Umbilical cord (tissue), 2 donors: Measurements from ENCODE around the gene ERH. TPM values are rescaled to one million over a fixed set of nuclear protein-coding genes. Genes with fewer than 3 reads are reported as not detected.
"Not testable (repeated sequence)": the region's sequence is repeated elsewhere in the genome, so short reads cannot be mapped to it uniquely, and the experiment has no call there.

Source experiments
- DNase-seq: peaks from one replicate; pipeline ENCODE4 v3.0.0-alpha.2; 2015; ENCODE audit warnings: low spot score
- total RNA-seq: library from RNA; depleted of rRNA; stranded (reverse); fragments of >200 nt; gene quantifications from one replicate; pipeline ENCODE4 v1.2.3, GENCODE V29; 2014; ENCODE audit warnings: low replicate concordance; ENCODE audit not compliant: insufficient read depth

ERH gene
- total RNA-seq, 1 donor from 2014 or later, result 41.9 TPM

DNA sequence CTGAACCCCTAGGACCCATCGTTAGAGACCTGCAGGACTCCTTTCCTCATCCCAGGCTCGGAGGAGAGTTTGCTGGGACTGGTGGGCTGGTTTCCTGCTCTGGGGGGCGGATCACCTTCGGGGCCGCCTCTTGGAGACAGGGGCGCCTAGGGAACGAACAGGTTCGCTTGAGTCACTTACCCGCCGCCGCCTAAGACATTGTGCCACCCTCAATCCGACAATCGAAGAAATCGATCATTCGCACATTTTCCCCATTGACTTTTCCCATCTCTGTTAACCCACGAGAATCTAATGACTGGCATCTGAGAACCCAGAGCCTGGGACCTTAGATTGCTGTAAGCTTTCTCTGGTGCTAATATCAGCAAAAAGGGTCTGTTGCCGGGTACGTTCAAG is 715 bp upstream of the ERH start:
- no peak for DNase-seq

DNA sequence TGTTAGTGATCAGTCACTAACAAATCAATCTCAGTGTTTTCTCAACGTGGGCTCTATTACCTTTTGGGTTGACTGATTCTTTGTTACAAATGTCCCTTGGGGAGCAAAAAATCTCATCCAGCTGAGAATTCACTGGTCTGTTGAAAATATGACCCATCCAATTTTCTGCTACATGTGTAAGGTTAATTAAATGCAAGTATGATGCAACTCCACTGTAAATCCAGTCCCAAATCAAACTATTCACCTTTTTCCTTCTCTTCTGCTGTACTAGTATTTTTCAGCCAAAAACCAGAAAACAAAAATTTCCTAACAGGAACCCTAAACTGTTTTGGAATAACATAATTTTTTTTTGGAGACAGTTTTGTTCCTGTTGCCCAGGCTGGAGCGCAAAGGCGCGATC is 2.2 kb downstream of the ERH start:
- DNase-seq, result no peak

DNA sequence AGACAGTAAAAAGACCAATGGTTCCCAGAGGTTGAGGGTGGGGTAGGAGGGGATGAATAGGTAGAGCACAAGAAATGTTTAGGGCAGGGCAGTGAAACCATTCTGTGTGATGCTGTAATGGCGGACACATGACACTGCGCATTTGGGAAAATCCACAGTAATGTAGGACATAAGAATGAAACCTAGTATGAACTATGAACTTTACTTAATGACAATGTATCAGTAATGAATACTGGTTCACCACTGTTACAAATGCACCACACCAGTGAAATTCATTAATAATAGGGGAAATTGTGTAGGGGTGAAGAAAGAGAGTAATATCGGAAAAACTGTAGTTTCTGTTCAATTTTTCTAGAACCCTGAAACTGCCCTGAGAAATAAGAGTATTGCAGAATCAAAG is 5.6 kb downstream of the ERH start:
- no peak for DNase-seq

DNA sequence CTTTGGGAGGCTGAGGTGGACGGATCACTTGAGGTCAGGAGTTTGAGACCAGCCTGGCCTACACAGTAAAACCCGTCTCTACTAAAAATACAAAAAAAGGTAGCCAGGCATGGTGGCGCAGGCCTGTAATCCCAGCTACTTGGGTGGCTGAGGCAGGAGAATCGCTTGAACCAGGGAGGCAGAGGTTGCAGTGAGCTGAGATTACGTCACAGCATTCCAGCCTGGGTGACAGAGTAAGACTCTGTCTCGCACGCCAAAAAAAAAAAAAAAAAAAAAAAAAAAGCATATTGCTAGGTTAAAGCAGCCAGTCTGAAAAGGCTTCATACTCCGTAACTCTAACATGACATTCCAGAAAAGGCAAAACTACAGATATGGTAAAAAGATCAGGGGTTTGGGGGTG is 6.7 kb downstream of the ERH start:
- not testable (repeated sequence) for DNase-seq

DNA sequence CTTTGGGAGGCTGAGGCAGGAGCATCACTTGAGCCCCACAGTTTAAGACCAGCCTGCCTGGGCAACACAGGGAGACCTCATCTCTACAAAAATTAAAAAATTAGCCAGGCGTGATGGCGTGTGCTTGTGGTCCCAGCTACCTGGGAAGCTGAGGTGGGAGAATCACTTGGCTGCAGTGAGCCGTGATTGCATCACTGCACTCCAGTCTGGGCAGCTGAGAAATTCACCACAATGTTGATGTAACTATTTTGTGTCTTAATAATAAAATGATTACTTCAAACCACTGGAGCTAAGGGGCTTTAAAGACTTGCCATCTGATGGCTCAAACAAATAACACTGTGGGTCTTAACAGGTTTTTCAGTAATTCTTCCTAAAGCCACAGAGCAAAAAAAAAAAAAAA is 10.8 kb downstream of the ERH start:
- no peak for DNase-seq

DNA sequence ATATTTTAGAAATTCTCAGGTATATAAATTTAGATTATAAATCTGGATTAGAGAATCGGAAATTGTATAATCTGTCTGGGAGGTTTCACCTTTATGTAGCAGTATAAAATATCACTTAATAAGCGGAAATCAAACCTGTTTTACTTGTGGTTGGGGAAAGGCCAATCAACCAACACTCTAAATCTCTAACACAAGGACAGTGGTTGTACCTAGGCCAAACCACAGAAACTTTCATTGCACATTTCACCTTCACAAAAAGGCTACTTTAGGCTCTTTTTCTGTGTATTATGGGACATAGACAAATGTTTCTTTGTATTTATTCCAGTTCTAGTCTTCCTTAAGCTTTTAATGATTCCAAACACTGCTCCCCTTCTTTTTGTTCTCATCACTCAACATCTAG is 19.8 kb downstream of the ERH start:
- DNase-seq, result no peak

DNA sequence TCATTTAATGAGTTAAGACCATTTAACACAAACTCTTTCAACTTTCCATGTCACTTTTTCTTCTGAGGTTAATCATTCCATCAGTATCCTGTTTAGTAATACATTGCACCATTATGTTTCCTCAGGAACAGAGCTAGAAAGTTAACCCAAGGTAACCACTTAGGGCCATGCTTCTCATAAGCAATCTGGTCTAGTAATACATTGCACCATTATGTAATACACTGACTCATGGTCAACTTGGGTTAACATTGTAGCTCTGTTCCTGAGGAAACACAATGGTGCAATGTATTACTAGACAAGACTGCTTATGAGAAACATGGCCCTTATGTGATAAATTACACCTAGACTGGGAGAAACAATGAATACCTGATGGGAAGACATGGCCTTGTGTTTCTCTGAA is 21.7 kb downstream of the ERH start:
- no peak for DNase-seq

DNA sequence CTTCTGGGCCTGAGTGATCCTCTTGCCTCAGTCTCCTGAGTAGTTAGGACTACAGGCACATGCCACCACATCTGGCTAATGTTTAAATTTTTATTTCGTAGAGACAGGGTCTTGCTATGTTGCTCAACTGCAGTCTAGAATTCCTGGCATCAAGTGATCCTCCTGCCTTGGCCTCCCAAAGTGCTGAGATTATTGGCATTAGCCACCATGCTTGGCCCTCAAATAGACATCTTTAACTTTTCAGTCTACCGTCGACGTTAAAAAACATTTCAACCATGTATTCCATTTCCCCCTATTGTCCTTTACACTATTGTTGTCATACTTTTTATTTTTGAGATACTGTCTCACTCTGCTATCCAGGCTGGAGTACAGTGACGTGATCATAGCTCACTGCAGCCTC is 22.4 kb downstream of the ERH start:
- DNase-seq, result no peak

DNA sequence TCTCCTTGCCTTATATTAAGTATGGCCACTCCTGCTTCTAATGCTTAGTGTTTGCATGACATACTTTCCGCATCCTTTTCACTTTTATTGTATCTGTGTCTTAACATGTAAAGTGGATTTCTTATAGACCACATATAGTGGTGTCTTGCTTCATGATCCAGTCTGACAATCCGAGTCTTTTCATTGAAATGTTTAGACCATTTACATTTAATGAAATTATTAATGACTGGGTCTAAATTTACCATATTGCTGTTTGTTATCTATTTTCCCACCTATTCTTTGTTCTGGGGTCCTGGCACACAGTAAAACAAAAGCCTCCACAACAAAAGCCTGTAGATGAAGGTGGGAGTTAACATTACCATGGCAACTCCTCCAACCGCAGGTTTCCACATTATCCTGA is 22.9 kb downstream of the ERH start:
- no peak for DNase-seq

DNA sequence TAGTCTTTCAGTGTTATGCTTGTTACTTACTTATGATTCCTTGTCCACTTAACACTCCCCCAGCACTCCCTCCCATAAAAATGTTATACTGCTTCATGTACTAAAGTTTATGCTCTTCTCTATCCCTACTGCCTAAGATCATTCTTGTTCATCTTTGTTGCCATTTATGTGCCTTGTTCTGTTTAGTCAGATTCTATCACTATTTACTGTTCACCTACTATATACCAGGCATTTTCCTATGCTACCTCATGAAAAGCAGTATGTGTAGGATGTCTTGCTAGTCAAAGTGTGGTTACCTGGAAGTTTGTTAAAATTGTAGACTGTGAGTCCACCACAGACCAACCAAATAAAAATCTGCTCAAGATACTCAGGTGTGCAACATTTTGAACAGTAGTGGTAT is 23.9 kb downstream of the ERH start:
- no peak for DNase-seq

DNA sequence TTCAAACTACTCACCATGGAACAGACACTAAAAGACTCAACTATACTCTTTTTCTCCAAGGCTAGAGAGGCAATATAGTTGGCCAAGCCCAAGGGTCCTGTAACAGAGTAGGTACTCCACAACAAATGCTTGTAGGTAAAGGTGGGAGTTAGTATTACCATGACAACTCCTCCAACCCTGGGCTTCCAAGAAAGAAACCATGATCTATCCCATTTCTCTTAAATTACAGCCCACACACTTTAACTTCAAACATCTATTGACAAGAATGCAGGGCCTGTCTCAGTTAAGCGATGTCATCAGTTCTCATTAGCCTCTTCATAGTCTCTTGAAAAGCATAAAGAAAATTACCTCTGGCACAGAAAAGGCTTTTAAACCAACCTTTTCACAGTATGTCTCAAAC is 25.0 kb downstream of the ERH start:
- DNase-seq, result no peak

DNA sequence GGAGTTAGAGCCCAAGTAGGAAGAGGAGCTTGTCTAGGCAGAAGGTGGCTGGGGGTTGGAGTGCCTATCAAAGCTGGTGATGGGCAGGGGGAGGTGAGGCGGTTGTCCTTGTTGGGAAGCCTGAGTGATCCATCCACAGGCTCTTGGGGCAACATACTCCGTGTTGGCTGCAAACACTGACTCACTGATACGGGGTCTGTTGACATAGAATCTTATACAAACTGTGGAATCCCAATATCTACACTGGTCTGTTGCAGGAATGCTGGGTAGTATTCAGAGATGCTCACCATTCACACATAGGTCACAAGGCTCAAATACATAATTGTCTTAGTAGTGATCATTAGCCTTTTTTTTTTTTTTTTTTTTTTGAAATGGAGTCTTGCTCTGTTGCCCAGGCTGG is 26.0 kb downstream of the ERH start:
- DNase-seq, result no peak

DNA sequence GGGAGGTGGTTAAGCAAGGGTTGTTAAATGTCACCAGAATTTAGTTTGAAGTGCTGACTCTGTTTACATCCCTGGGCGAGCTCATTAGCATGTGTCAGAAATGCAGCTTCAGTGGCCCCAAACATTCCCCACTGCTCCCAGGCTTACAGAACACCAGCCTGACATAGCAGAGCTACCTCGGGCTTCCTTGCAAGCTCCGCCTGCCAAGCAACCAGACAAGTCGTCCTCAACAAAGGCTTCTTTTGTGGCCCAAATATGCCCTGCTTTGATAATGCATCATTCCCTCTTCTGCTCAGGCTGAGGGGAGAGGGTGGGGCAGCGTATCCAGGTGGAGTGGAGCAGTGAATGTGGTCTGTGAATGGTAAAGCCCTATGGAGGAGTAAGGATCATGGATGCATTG is 28.0 kb downstream of the ERH start:
- no peak for DNase-seq

DNA sequence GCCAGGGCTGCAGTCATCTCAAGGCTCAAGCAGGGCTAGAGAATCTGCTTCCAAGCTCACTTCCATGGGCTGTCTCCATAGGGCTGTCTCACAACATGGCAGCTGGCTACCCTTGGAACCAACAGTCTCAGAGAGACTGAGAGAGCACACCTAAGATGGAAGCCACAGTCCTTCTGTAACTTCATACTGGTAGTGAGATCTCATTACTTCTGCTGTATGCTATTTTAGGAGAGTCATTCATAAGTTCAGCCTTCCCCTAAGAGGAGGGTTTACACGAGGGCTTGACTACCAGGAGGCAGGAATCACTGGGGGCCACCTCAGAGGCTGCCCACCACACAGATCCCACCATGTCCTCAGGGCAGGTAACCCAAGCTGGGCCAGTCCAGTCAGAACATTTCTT is 29.7 kb downstream of the ERH start:
- no peak for DNase-seq

DNA sequence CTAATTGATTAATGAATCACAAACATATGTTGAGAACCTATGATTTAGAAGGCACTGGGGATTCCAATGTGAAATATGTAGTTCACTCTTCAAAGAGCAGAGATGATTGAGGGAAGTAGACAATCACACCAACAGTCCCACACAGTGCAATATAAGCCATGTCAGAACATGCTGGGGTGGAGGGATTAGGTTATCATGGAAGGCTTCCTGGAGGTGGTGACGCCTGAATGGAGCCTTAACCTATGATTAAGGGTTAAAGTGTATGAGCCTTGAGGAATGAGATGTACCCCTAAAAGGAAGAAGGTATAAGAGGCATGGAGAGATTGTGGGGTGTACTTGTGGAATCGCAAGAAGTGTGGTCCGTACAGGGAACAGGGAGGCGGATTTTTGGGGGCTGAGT is 31.3 kb downstream of the ERH start:
- DNase-seq, result no peak

DNA sequence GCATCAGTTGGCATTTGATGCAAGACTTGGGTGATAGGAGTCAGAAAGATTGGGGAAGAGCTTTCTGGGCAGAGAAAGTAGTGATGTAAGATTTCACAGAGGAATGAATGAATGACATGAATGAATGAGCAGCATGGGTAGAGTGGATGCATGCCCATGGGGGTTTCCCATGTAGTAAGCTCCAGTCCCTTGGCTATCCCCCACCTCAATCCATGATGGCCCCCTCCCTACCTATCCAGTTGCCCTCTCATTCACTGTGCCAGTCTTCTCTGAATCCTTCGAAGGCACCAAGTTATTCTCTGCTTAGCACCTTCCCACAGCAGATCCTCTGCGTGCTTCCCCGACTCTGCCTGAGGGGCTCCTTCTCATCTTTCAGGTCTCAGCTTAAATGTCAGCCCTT is 32.0 kb downstream of the ERH start:
- no peak for DNase-seq

DNA sequence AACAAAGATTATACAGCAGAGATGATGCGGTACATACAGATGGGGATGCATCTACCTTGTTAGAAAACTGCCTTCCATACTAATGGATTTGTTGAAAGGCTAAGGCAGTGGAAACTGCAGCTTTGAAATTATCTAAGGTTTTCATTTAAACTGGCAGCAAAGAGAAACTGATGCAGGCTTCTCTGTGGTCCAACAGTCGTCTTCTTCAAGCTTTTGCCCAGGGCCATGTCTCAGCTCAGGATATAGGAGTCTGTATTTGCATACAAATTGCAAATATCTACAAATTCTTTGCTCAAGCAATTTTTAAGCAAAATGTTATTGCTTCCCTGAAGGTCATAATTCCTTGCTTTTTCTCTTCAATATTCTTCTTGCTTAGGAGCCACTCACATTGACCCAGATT is 33.7 kb downstream of the ERH start:
- DNase-seq, result no peak

DNA sequence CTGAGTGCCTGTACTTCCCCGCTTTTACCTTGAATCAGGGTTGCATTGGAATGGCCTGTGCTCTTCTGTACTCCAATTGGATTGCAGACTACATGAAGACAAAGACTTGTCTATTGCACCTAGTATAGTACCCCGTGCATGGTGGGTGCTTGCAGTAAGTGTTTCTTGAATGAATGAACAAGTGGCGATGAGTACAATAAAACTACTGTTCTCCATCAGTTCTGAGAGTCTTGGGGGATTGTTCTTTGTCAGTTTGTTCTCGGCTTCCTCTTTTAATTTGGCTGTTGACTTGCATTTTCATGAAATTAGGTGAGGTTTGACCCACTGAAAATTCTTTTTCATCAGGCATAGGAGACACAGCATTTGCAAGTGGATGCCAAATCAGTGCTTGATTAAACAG is 34.1 kb downstream of the ERH start:
- no peak for DNase-seq

DNA sequence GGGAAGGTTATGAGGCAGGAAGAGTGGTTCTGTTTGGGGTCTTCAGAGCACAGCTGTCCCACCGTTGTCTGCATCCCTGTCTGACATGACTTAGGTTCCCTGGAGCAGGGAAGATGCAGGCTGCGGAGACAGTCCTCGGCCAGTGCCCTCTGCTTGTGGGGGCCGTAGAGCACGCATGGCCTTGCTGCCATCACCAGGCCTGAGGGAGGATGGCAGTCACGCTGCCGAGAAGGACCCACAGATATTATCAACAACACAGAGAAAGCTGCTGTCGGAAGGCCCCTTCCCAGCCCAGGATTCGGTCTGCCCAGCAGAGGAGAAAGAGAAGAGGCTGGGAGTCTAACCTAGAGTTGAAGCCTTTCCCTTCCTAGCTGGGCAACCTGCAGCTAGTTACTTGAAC is 35.0 kb downstream of the ERH start:
- peak; percentile 31 for DNase-seq

DNA sequence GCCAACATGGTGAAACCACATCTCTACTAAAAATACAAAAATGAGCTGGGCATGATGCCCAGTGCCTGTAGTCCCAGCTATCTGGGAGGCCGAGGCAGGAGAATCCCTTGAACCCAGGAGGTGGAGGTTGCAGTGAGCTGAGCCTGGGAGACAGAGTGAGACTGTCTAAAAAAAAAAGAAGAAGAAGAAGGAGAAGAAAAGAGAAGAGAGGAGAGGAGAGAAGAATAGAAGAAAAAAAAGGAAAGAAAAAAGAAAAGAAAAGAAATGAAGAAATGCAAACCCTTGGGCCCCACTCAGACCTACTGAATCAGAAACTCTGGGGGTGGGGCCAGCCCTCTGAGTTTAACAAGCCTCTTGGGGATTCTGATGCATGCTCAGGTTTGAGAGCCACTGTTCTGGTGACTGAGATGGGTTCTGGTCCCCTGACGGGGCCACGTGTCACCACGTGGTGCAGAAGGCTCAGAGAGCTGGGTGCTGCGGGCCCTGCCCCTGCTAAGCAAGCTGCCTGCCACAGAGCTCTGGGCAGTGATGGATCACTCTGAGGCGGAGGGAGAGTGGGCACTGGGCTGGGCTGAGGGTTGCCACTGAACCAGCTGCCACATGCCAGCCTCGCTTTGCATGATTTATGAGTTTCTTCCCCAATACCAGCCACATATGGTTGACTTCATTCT is 37.5 kb downstream of the ERH start:
- DNase-seq, result no peak

DNA sequence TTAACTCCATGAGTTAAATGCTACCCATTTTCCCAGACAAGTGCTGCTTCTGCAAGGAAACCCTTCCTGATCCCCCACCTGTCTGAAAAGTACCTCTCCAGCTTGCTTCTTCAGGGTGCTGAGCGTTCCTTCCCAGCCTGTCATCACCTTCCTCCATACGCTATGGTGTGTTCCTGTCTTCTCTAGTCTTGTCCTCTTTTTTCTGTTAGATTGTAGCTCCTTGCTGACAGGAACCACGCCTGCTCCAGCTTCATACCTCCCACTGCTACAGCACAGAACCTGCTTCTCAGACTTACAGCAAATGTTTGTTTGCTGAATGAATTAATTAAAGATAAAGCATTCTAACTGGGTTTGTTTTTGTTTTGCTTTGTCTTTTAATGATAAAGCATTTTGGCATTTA is 39.1 kb downstream of the ERH start:
- DNase-seq, result no peak

DNA sequence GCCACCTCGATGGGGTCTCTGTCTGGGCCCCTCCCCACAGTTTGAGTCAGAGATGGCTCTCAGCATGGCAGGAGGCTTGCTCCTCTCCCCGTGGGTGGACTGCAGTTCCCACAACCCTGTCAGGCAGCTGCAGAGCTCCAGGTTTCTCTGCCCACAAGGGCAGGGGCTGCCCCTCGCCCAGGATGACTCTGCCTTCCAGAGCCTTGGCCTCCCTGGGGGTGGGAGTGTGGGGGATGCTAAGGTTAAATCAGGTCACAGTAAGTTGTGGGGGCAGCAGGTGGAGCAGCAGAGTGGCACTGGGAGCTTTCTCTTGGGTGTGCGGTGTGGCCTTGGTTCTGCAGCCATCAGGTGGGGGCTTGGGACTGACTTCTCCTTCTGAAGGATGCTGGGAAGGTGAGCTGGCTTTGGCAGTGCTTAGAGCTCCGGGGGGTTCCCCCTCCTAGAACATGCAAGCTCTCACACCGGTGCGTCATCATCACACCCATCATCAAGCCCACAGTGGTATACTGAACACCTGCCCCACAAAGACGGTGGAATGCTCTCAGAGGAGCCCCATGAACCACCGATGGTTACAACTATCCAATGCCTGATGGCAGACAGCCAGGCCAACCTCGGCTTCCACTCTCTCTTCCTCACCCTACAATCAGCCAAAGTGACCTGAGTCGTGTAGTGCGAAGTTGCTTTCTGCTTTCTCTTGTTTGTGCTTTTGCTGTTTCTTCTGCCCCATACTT is 39.7 kb downstream of the ERH start:
- no peak for DNase-seq

DNA sequence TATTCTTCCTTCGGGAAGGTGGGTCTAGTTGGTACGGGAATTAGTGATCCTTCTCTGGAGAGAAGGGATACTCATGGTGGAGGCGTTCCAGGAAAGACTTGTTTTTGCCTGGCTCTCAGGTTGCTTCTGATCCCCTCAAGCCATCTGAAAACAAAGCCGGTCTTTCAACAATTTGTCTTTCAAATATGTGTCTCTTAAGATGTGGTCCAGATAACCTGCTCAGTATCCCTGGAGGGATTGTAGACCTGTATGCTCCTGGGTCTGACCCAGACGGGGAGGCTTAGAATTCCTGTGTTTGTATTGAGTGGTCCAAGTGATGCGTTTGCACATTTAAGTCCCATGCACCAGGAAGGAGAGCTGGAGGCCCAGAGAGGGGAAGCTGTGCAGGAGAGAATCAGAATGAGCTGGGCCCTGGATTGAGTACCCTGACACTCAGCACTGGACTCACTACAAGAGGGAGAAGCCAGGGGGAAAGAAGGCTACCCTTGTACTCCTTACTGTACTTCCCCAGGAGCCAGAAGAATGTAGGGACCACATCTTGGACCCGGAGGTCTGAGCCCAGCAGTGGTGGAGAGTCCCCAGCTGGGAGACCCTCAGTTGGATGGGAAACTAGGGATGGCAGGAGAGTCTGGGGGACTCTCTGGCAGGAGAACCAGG is 40.4 kb downstream of the ERH start:
- no peak for DNase-seq
